HCT116 (cell line): Measurements from ENCODE around the gene CBX7.

Source experiments
- CTCF ChIP-seq, 3 experiments: fragments of 200-600 bp in 1 of 3; sonication (generic) in 1 of 3; IDR thresholded peaks in 2 of 3; conservative IDR thresholded peaks in 1 of 3; 2 replicates each; pipeline ENCODE4 v1.5.1; 2012 to 2017; ENCODE audit warnings: low read depth in 2 of 3, low read length in 2 of 3, antibody characterized with exemption in 1 of 3, borderline replicate concordance in 1 of 3, control low read depth in 1 of 3, mild to moderate bottlenecking in 1 of 3, mixed read lengths in 1 of 3, mixed run types in 1 of 3, moderate library complexity in 1 of 3; ENCODE audit not compliant: insufficient read depth in 1 of 3
- EZH2 ChIP-seq: fragments of 200-600 bp; sonication (generic); IDR thresholded peaks from 2 replicates; pipeline ENCODE4 v1.6.1; 2017; ENCODE audit warnings: antibody characterized with exemption, mixed run types
- JUND ChIP-seq: IDR thresholded peaks from 2 replicates; pipeline ENCODE4 v1.6.1; 2012
- MAX ChIP-seq: IDR thresholded peaks from 2 replicates; pipeline ENCODE4 v1.6.1; 2012
- POLR2A ChIP-seq: IDR thresholded peaks from 2 replicates; pipeline ENCODE4 v1.7.0; 2011; ENCODE audit warnings: borderline replicate concordance; ENCODE audit not compliant: insufficient read depth, insufficient read length; ENCODE audit errors: extremely low read depth
- POLR2AphosphoS5 ChIP-seq: IDR thresholded peaks from 2 replicates; pipeline ENCODE4 v1.6.1; 2011; ENCODE audit warnings: mild to moderate bottlenecking, low read depth, low read length, moderate library complexity
- RAD21 ChIP-seq: IDR thresholded peaks from 2 replicates; pipeline ENCODE4 v1.6.1; 2012; ENCODE audit warnings: low read depth, mild to moderate bottlenecking
- SIN3A ChIP-seq: IDR thresholded peaks from 2 replicates; pipeline ENCODE4 v1.6.1; 2012; ENCODE audit warnings: low read depth
- TCF7L2 ChIP-seq: IDR thresholded peaks from 2 replicates; pipeline ENCODE4 v1.7.0; 2011; ENCODE audit warnings: borderline replicate concordance, inconsistent platforms; ENCODE audit not compliant: insufficient read depth, insufficient read length; ENCODE audit errors: extremely low read depth
- ZNF274 ChIP-seq: fragments of 200-500 bp; sonication (Bioruptor generic); IDR thresholded peaks from 2 replicates; pipeline ENCODE4 v1.6.1; 2014; ENCODE audit warnings: mild to moderate bottlenecking, low read depth, low read length, inconsistent platforms

- TF ChIP-seq POLR2A (no peak), MAX (no peak), ZNF274 (no peak), EZH2 (no peak), POLR2AphosphoS5 (no peak), CTCF (IDR thresholded peaks at IDR 0.05 in 2 of 3, conservative IDR thresholded peaks at IDR 0.05 in 1 of 3; ENCODE audit: borderline replicate concordance in 1 of 3, insufficient read depth in 1 of 3, low read depth in 2 of 3, low read length in 2 of 3) (no peak), RAD21 (no peak), TCF7L2 (no peak), SIN3A (no peak), JUND (no peak)
Observed at GRCh38 chr22:39098026-39098425, 54.5 kb downstream of the CBX7 start.
